ENCODE data around the gene CENPM. TPM values are rescaled to one million over a fixed set of nuclear protein-coding genes. Genes with fewer than 3 reads are reported as not detected.

CENPM gene
- polyA plus RNA-seq, 1 donor (not counting 4 experiments of a cell fraction or from before 2014, with no cell fraction given): 4.8 TPM

DNA sequence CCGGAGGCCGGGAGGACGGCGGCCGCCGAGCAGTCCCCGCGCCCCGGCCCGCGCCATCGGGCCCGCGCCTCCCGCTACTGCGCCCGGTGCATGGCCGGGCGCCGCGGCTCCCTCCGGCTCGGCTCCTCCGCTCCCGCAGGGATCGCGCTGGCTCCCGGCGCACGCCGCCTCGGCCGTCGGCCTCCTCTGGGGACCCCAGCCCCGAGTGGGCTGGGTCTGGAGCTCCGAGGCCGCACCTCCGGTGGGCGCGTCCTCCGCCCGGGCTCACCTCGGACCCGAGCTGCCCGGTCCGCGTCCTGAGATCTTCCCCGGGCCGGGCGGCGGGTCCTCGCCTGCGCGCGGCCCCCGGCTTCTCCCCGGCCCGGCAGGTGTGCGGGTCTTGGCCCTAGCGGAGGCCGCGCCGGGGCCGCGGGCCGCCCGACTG, 32.3 kb downstream of the CENPM start:
- dilution Hi-C loops (cut with MboI; ENCODE audit: extremely low pct_ligation_motif_present, low sequenced_read_pairs): no loop called here
- H3K36me3 ChIP-seq (ENCODE audit: control insufficient read depth in 2 of 2, extremely low read depth in 1 of 2, insufficient read depth in 2 of 2, low read length in 2 of 2): no peaks in the 10 kb centered on the region
- H3K27me3 ChIP-seq (ENCODE audit: control insufficient read depth, extremely low read depth, insufficient read depth, low read length): peaks cover 81% of the 10 kb centered on the region
- DNase-seq (ENCODE audit: low read depth, low spot score) (no peak), FAIRE-seq (no peak)
- no peak overlapping the region for H3K9ac ChIP-seq (ENCODE audit: control insufficient read depth, extremely low read depth, insufficient read depth, low read length)
- H3K9me3 ChIP-seq (ENCODE audit: control insufficient read depth, low read depth, low read length): no peaks in the 10 kb centered on the region
- H3K79me2 ChIP-seq (ENCODE audit: control insufficient read depth, insufficient read depth, low read length): no peaks in the 10 kb centered on the region
- H2AFZ ChIP-seq (ENCODE audit: control insufficient read depth, low read length): no peak overlapping the region
- TF ChIP-seq EZH2 (IDR thresholded peaks at IDR 0.05; ENCODE audit: low read length): no peak
- TF ChIP-seq, protein P1, sequence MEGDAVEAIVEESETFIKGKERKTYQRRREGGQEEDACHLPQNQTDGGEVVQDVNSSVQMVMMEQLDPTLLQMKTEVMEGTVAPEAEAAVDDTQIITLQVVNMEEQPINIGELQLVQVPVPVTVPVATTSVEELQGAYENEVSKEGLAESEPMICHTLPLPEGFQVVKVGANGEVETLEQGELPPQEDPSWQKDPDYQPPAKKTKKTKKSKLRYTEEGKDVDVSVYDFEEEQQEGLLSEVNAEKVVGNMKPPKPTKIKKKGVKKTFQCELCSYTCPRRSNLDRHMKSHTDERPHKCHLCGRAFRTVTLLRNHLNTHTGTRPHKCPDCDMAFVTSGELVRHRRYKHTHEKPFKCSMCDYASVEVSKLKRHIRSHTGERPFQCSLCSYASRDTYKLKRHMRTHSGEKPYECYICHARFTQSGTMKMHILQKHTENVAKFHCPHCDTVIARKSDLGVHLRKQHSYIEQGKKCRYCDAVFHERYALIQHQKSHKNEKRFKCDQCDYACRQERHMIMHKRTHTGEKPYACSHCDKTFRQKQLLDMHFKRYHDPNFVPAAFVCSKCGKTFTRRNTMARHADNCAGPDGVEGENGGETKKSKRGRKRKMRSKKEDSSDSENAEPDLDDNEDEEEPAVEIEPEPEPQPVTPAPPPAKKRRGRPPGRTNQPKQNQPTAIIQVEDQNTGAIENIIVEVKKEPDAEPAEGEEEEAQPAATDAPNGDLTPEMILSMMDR (optimal IDR thresholded peaks at IDR 0.05 in 1 of 3, IDR thresholded peaks at IDR 0.05 in 1 of 3, conservative IDR thresholded peaks at IDR 0.05 in 1 of 3; ENCODE audit: extremely low read depth in 1 of 3, insufficient read depth in 2 of 3, low read length in 3 of 3): no peak
- H3K4me3 ChIP-seq (ENCODE audit: control insufficient read depth in 2 of 3, extremely low read depth in 1 of 3, insufficient read depth in 2 of 3, low read depth in 1 of 3, low read length in 3 of 3): peak overlapping the region in 1 of 3 experiments; percentile 13
- H3K9me1 ChIP-seq (ENCODE audit: control insufficient read depth, extremely low read depth, insufficient read depth, low read length): no peaks in the 10 kb centered on the region
- peaks cover 7% of the 10 kb centered on the region for H4K20me1 ChIP-seq (ENCODE audit: control insufficient read depth, extremely low read depth, insufficient read depth, low read length)
- peak overlapping the region; percentile 54 for H3K4me2 ChIP-seq (ENCODE audit: control insufficient read depth, extremely low read depth, insufficient read depth, low read depth, low read length)
- H3K27ac ChIP-seq (ENCODE audit: control insufficient read depth, insufficient read depth, low read length): no peak overlapping the region
- peaks cover 17% of the 10 kb centered on the region for H3K4me1 ChIP-seq (ENCODE audit: control insufficient read depth, extremely low read depth, insufficient read depth, low read length)

DNA sequence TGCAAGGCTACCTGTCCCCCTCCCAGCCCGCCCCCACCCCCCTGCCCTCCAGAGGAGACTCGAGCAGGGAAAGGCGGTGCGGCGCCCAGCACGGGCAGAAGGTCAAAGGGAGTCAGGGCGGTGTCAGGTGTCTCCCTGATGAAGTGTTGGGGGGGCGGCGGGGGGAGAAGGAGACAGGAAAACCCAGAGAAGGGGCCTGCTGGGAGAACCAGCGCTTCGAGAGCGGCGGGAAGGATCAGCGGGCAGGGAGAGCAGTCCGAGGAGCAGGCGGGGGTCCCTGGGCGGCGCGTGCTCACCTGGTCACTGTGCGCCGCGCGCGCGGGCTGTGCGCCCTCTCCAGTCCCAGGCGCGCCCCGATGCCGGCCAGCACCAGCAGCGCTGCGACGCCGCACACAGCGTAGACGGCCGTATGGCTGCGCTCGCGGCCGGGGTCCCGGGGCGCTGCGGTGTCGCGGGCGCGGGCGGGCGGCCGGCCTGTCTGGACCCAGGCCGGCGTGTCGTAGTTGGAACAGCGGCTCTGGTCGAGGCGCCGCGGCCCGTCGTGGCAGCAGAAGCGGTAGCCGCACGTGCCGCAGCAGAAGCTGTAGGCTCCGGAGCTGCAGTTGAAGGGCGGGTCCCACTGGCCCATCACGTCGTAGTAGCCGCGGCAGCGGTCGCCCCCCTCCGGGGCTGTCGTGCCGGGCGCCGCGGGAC, 33.0 kb downstream of the CENPM start:
- Histone ChIP-seq H3K4me3 (ENCODE audit: control insufficient read depth in 2 of 3, extremely low read depth in 1 of 3, insufficient read depth in 2 of 3, low read depth in 1 of 3, low read length in 3 of 3) (no peak overlapping the region), H3K9me1 (ENCODE audit: control insufficient read depth, extremely low read depth, insufficient read depth, low read length) (no peaks in the 10 kb centered on the region), H2AFZ (ENCODE audit: control insufficient read depth, low read length) (no peak overlapping the region), H3K4me1 (ENCODE audit: control insufficient read depth, extremely low read depth, insufficient read depth, low read length) (peaks cover 12% of the 10 kb centered on the region), H3K27me3 (ENCODE audit: control insufficient read depth, extremely low read depth, insufficient read depth, low read length) (peaks cover 85% of the 10 kb centered on the region), H3K79me2 (ENCODE audit: control insufficient read depth, insufficient read depth, low read length) (no peaks in the 10 kb centered on the region), H3K36me3 (ENCODE audit: control insufficient read depth in 2 of 2, extremely low read depth in 1 of 2, insufficient read depth in 2 of 2, low read length in 2 of 2) (no peaks in the 10 kb centered on the region), H3K4me2 (ENCODE audit: control insufficient read depth, extremely low read depth, insufficient read depth, low read depth, low read length) (no peak overlapping the region), H3K9me3 (ENCODE audit: control insufficient read depth, low read depth, low read length) (no peaks in the 10 kb centered on the region), H3K27ac (ENCODE audit: control insufficient read depth, insufficient read depth, low read length) (no peak overlapping the region), H4K20me1 (ENCODE audit: control insufficient read depth, extremely low read depth, insufficient read depth, low read length) (peaks cover 7% of the 10 kb centered on the region), H3K9ac (ENCODE audit: control insufficient read depth, extremely low read depth, insufficient read depth, low read length) (no peak overlapping the region)
- no peak for FAIRE-seq
- dilution Hi-C loops (cut with MboI; ENCODE audit: extremely low pct_ligation_motif_present, low sequenced_read_pairs): no loop called here
- TF ChIP-seq, protein P1 (optimal IDR thresholded peaks at IDR 0.05 in 1 of 3, IDR thresholded peaks at IDR 0.05 in 1 of 3, conservative IDR thresholded peaks at IDR 0.05 in 1 of 3; ENCODE audit: extremely low read depth in 1 of 3, insufficient read depth in 2 of 3, low read length in 3 of 3): no peak
- TF ChIP-seq EZH2 (IDR thresholded peaks at IDR 0.05; ENCODE audit: low read length): peak; percentile 94
- DNase-seq (ENCODE audit: low read depth, low spot score): no peak
